ENCODE data around the gene SLC7A6.

- TF ChIP-seq, protein P1, sequence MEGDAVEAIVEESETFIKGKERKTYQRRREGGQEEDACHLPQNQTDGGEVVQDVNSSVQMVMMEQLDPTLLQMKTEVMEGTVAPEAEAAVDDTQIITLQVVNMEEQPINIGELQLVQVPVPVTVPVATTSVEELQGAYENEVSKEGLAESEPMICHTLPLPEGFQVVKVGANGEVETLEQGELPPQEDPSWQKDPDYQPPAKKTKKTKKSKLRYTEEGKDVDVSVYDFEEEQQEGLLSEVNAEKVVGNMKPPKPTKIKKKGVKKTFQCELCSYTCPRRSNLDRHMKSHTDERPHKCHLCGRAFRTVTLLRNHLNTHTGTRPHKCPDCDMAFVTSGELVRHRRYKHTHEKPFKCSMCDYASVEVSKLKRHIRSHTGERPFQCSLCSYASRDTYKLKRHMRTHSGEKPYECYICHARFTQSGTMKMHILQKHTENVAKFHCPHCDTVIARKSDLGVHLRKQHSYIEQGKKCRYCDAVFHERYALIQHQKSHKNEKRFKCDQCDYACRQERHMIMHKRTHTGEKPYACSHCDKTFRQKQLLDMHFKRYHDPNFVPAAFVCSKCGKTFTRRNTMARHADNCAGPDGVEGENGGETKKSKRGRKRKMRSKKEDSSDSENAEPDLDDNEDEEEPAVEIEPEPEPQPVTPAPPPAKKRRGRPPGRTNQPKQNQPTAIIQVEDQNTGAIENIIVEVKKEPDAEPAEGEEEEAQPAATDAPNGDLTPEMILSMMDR (IDR thresholded peaks at IDR 0.05): no peak
- no peak for TF ChIP-seq POLR2A (IDR thresholded peaks at IDR 0.05)
Observed at GRCh38 chr16:68350813-68351350, 86.6 kb downstream of the SLC7A6 start.

Measured in uterus (tissue), 2 donors.